Mesothelial cell of epicardium (in vitro differentiated cells): ENCODE data around the gene CMSS1. TPM values are rescaled to one million over a fixed set of nuclear protein-coding genes. Genes with fewer than 3 reads are reported as not detected.
A peak's percentile ranks its signal among the peaks of the same experiment; 100 is the strongest.

Experiments
- DNase-seq, 2 experiments: peaks; one replicate each; pipeline ENCODE4 v3.0.0; 2021; ENCODE audit warnings: low spot score in 2 of 2; ENCODE audit not compliant: unreplicated experiment in 2 of 2
- H3K27ac Mint-ChIP-seq: 2 replicates; pipeline ENCODE4 v1.8.0; 2021; ENCODE audit warnings: mixed read lengths
- H3K27me3 Mint-ChIP-seq: 2 replicates; pipeline ENCODE4 v1.8.0; 2021; ENCODE audit warnings: low read depth, mixed read lengths
- H3K36me3 Mint-ChIP-seq: 2 replicates; pipeline ENCODE4 v1.8.0; 2021; ENCODE audit warnings: mixed read lengths
- H3K4me1 Mint-ChIP-seq: 2 replicates; pipeline ENCODE4 v1.8.0; 2021; ENCODE audit warnings: mixed read lengths
- H3K4me3 Mint-ChIP-seq: 2 replicates; pipeline ENCODE4 v1.8.0; 2021; ENCODE audit warnings: mild to moderate bottlenecking, moderate library complexity, mixed read lengths
- H3K9me3 Mint-ChIP-seq: 2 replicates; pipeline ENCODE4 v1.8.0; 2021; ENCODE audit warnings: mixed read lengths
- total RNA-seq: library from RNA; stranded (reverse); gene quantifications from 3 replicates; pipeline ENCODE4 v1.2.1, GENCODE V29; 2021
- TF ChIP-seq, protein P1 (sequence below): fragments of 200-600 bp; sonication (generic); IDR thresholded peaks from one replicate; pipeline ENCODE4 v1.5.0; 2021; ENCODE audit warnings: antibody characterized with exemption; ENCODE audit not compliant: unreplicated experiment

Gene CMSS1
- total RNA-seq, 1 donor from 2014 or later = 30.0 TPM

DNA sequence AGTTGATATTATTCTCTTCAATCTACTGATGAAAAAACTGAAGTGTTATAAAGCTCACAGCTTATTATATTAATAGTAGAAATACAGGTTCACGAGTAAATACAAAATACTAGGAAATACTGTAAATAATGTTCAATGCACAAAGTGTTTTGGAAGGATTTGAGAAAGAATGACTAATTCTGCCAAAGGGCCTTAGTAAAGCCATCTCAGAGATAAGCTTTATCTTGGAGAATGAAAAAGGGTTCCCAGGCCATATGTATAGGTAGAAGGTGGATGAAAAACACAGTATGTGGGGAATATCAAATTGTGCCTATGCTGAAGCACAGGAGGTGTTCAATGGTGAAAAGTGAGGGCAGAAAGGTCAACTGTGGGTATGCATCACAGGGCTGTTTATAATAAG lies 123.5 kb downstream of the CMSS1 start:
- no peaks in the 10 kb centered on the region for H3K27me3 Mint-ChIP-seq
- TF ChIP-seq, protein P1, sequence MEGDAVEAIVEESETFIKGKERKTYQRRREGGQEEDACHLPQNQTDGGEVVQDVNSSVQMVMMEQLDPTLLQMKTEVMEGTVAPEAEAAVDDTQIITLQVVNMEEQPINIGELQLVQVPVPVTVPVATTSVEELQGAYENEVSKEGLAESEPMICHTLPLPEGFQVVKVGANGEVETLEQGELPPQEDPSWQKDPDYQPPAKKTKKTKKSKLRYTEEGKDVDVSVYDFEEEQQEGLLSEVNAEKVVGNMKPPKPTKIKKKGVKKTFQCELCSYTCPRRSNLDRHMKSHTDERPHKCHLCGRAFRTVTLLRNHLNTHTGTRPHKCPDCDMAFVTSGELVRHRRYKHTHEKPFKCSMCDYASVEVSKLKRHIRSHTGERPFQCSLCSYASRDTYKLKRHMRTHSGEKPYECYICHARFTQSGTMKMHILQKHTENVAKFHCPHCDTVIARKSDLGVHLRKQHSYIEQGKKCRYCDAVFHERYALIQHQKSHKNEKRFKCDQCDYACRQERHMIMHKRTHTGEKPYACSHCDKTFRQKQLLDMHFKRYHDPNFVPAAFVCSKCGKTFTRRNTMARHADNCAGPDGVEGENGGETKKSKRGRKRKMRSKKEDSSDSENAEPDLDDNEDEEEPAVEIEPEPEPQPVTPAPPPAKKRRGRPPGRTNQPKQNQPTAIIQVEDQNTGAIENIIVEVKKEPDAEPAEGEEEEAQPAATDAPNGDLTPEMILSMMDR = no peak
- H3K4me3 Mint-ChIP-seq = no peak overlapping the region
- no peaks in the 10 kb centered on the region for H3K9me3 Mint-ChIP-seq
- no peak overlapping the region for H3K27ac Mint-ChIP-seq
- no peaks in the 10 kb centered on the region for H3K36me3 Mint-ChIP-seq
- no peak for DNase-seq
- peaks cover 57% of the 10 kb centered on the region for H3K4me1 Mint-ChIP-seq

DNA sequence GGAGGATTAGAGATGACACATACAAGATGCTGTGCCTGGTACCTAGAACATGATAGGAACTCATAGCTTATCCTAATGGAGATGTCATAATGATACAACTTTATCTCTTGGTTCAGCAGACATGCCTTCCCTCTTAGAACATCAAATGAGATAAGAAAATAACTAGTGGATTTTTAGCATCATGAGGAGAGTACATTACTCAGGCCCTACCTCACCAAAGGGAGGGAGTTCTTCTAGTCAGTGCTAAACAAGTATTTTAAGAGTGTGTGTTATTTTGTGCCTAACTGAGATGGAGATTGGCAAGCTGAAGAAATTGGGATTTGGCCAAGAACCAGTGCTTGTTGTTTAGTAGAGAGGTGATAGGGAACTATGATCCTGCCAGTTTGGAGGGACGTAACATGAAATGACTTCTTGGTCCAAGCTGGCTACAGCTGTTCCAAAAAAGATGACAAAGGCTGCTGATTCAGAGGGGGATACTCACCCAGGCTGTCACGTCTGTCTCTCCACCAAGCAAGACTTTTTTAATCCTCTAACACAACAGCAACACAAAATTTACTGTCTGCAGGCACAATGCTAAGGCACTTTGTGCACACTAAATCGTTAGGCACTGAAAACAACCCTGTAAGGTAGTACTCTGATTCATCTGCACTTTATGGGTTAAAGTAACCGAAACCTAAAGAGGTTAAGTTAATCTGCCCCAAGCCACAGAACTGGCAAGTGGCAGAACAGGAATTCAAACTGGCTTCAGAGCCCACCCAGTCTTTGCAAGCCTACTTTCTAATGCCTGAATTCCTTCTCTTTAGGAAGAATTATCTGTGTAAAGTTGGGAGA lies 126.5 kb downstream of the CMSS1 start:
- H3K4me3 Mint-ChIP-seq = no peak overlapping the region
- H3K9me3 Mint-ChIP-seq = no peaks in the 10 kb centered on the region
- no peaks in the 10 kb centered on the region for H3K36me3 Mint-ChIP-seq
- TF ChIP-seq, protein P1 = no peak
- DNase-seq = no peak
- H3K27me3 Mint-ChIP-seq = no peaks in the 10 kb centered on the region
- H3K27ac Mint-ChIP-seq = peak overlapping the region; percentile 78
- peaks cover 54% of the 10 kb centered on the region for H3K4me1 Mint-ChIP-seq

DNA sequence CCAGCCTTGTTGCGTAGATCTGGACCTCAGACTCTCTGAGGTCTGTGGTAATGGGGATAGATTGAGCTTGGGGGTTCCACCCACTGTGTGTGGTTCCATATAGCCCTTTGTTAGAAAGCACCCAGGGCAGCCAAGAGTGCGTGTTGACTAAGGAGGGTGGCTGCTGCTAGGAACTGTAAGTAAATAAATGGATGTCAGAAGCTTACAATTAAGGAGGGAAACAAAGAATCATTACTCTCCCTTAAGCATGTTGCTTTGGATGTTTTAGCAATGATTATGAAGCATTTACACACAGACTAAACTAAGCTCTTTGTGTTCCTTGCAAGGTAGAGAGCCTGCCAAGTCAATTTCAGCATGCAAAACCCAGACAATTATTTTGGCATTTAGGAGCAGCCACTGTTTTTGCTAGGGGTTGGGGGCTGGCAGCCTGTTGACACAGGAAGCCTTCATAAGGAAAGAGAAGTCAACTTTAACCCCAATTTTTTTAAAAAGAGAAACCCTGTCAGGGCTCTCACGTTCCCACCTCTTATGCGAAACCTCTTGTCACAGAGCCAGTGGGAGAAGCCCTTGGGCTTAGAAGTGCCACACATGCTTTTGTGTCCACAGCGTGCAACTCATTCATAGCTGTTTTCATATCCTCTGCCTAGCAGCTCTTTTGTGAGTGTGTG lies 127.8 kb downstream of the CMSS1 start:
- no peaks in the 10 kb centered on the region for H3K36me3 Mint-ChIP-seq
- TF ChIP-seq, protein P1 = no peak
- no peaks in the 10 kb centered on the region for H3K9me3 Mint-ChIP-seq
- peaks cover 57% of the 10 kb centered on the region for H3K4me1 Mint-ChIP-seq
- no peaks in the 10 kb centered on the region for H3K27me3 Mint-ChIP-seq
- no peak for DNase-seq
- H3K4me3 Mint-ChIP-seq = no peak overlapping the region
- H3K27ac Mint-ChIP-seq = peak overlapping the region; percentile 78

DNA sequence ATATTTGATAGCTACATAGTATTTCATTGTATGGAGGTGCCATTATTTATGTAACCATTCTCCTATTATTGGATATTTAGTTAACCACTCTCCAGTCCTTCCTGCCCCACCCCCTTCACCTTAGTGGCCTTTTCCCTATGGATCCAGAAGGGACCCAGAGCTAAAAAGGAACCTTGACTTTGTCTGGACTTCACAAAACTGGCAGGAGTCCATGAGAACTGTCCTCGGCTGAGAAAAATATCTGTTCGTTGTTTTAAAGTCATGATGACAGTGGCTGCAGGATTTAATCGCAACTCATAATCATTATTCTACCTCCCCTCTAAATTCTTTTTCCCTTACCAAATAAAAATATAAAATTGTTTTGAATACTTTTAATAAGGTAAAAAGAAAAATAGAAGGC lies 129.7 kb downstream of the CMSS1 start:
- no peaks in the 10 kb centered on the region for H3K9me3 Mint-ChIP-seq
- H3K4me3 Mint-ChIP-seq = no peak overlapping the region
- peaks cover 53% of the 10 kb centered on the region for H3K4me1 Mint-ChIP-seq

DNA sequence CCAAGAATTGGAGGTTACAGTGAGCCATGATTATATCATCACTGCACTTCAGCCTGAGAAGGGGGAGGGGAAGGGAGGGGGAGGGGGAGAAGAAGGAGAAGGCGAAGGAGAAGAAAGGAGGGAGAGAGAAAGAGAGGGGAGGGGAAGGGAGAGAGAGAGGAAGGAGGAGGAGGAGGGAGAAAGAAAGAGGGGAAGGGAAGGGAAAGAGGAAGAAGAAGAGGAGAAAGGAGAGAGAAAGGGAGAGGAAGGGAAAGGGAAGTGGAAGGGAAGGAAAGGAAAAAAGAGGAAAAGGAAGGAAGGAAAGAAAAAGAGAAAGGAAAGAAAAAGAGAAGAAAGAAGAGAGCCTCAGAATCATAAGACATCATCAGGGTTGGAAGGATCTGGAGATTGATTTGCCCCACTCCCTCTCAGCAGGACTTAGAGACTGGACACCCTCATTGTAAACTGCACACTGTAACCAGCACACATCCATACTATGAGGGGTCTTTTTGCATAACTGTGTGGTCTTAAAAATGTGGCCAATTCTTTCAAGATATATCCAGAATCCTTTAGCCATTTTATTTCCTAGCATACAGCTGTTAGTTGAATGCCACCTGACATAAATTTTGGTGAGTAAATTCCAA lies 130.9 kb downstream of the CMSS1 start:
- TF ChIP-seq, protein P1 = no peak
- no peak for DNase-seq
- H3K27ac Mint-ChIP-seq = no peak overlapping the region
- H3K9me3 Mint-ChIP-seq = no peaks in the 10 kb centered on the region
- no peak overlapping the region for H3K4me3 Mint-ChIP-seq
- no peaks in the 10 kb centered on the region for H3K36me3 Mint-ChIP-seq
- H3K4me1 Mint-ChIP-seq = peaks cover 51% of the 10 kb centered on the region
- H3K27me3 Mint-ChIP-seq = no peaks in the 10 kb centered on the region

More for the DNA sequence above, 129.7 kb downstream of the CMSS1 start:
- no peaks in the 10 kb centered on the region for H3K36me3 Mint-ChIP-seq
- TF ChIP-seq, protein P1 = no peak
- no peak for DNase-seq
- no peaks in the 10 kb centered on the region for H3K27me3 Mint-ChIP-seq
- H3K27ac Mint-ChIP-seq = peak overlapping the region; percentile 86
